Natural killer cell (primary cell): ENCODE measurements around the gene PIGO. TPM values are rescaled to one million over a fixed set of nuclear protein-coding genes. Genes with fewer than 3 reads are reported as not detected.

Experiments used
- ATAC-seq, 3 donors: fragments of 150-1000 bp in 2 of 3; fragments of 200-7000 bp in 1 of 3; cut with Tn5 transposase; 1 replicate in 1 of 3; 2 replicates in 2 of 3; pipeline ENCODE4 v1.10.0; 2021; ENCODE audit warnings: mild to moderate bottlenecking in 2 of 3, moderate library complexity in 2 of 3
- DNase-seq, 2 donors: peaks; one replicate each; pipeline versions ENCODE4 v3.0.0 to v3.0.0-alpha.2; 2013 to 2021; ENCODE audit warnings: mixed read lengths in 1 of 2
- H3K27ac ChIP-seq: one replicate; pipeline ENCODE4 v1.5.1; 2013; ENCODE audit warnings: mild to moderate bottlenecking, low read length
- H3K27me3 ChIP-seq: one replicate; pipeline ENCODE4 v1.6.1; 2013; ENCODE audit warnings: low read length; ENCODE audit not compliant: control insufficient read depth, insufficient read depth
- H3K36me3 ChIP-seq: one replicate; pipeline ENCODE4 v1.6.1; 2013; ENCODE audit warnings: low read length; ENCODE audit not compliant: control insufficient read depth, insufficient read depth
- H3K4me1 ChIP-seq: one replicate; pipeline ENCODE4 v1.6.1; 2013; ENCODE audit warnings: low read length; ENCODE audit not compliant: control insufficient read depth, insufficient read depth
- H3K4me3 ChIP-seq: one replicate; pipeline ENCODE4 v1.5.1; 2013; ENCODE audit warnings: low read length
- H3K9me3 ChIP-seq: one replicate; pipeline ENCODE4 v1.6.1; 2013; ENCODE audit warnings: low read length; ENCODE audit not compliant: control insufficient read depth, insufficient read depth
- H3K27ac Mint-ChIP-seq, 2 donors: one replicate each; pipeline ENCODE4 v1.8.0; 2022; ENCODE audit warnings: mild to moderate bottlenecking in 2 of 2, mixed read lengths in 2 of 2, moderate library complexity in 1 of 2
- H3K27me3 Mint-ChIP-seq, 2 donors: one replicate each; pipeline ENCODE4 v1.8.0; 2022; ENCODE audit warnings: low read depth in 2 of 2, mixed read lengths in 2 of 2
- H3K36me3 Mint-ChIP-seq: one replicate; pipeline ENCODE4 v1.8.0; 2022; ENCODE audit warnings: mixed read lengths
- H3K4me1 Mint-ChIP-seq, 2 donors: one replicate each; pipeline ENCODE4 v1.8.0; 2022; ENCODE audit warnings: mixed read lengths in 2 of 2
- H3K4me3 Mint-ChIP-seq: one replicate; pipeline ENCODE4 v1.8.0; 2022; ENCODE audit warnings: mild to moderate bottlenecking, moderate library complexity, mixed read lengths
- H3K9me3 Mint-ChIP-seq, 2 donors: one replicate each; pipeline ENCODE4 v1.8.0; 2022; ENCODE audit warnings: mixed read lengths in 2 of 2
- WGBS: methylation state at CpG from one replicate; pipeline ENCODE4 v1.1.7; 2013; ENCODE audit warnings: missing lambda C conversion rate; ENCODE audit not compliant: insufficient coverage; 5-methylcytosine and 5-hydroxymethylcytosine counted together
- intact Hi-C: fragments of 100-400 bp; cut with micrococcal nuclease; formaldehyde crosslinking; loops from one replicate; pipeline ENCODE4 v1.14.2; 2022
- total RNA-seq, 4 donors: library from RNA; stranded (reverse); fragments of 120-200 nt in 1 of 4; gene quantifications; one replicate each; pipeline versions ENCODE4 v1.2.3 to v1.2.4, GENCODE V29; 2013 to 2022
- TF ChIP-seq, protein P1 (sequence below): fragments of 200-600 bp; IDR thresholded peaks from one replicate; pipeline ENCODE4 v1.8.0; 2022; ENCODE audit warnings: antibody characterized with exemption

Gene PIGO
- total RNA-seq, 3 donors from 2014 or later (not counting 1 experiment from before 2014, with no cell fraction given), result 23.6 to 28.2 (median 27.7) TPM

DNA sequence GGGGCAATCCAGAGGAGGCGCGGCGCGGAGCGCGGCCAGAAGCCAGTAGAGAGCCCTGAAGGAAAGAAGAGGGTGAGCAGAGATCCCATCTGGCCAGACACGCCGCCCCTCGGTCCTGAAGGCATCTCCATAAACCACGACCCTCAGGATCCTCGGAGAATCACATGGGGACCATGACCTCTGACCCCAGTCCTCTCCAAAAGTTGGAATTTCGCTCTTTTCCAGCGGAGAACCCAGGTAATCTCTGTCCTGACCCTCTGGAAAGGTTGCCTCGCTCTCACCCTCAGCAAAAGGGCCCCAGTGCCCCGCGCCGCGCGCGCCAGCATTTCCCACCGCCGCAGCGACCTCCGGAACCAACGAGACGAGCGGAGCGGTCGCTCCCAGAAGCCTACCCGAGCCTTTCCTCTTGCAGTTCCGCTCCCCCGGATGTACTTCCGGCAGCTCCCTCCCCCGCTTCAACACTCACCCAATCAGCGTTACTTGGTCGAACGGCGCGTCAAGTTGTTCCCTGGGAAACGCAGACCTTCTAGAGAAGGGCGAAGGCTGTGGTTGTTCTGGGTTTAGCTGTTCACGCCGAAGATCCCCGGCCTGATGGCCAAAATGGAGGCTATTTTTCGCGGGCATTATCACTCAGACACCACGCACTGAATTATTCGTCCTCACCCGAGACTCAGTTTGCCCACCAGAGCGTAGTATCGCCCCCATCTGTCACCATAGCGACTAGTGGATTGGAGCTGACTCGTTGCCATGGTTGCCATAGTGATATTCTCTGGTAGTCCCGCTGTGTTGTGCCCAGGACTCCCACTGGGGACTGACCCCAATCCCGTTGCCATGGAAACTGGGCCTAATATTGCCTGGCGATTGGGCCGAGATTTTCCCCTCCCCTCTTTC lies 6.6 kb upstream of the PIGO start, which contains the start of gene STOML2:
Gene STOML2, minus strand, starts transcription at position 363 of the 891 bp plus-strand sequence. Its CDS starts 37 bp downstream, at position 326.
- DNase-seq, result peak; percentile 84 to 97
- H3K27ac ChIP-seq, result peak within 1 kb of the TSS; percentile 95
- H3K36me3 ChIP-seq, result peaks cover 52% of the 10 kb centered on the region
- Mint-ChIP-seq H3K9me3 (no peaks in the 10 kb centered on the region), H3K27ac (peak within 1 kb of the TSS; percentile 94 to 97), H3K36me3 (peaks cover 7% of the 10 kb centered on the region), H3K27me3 (no peaks in the 10 kb centered on the region), H3K4me1 (peaks cover 30 to 31% of the 10 kb centered on the region in 2 donors), H3K4me3 (peak within 1 kb of the TSS; percentile 99)
- TF ChIP-seq, protein P1, sequence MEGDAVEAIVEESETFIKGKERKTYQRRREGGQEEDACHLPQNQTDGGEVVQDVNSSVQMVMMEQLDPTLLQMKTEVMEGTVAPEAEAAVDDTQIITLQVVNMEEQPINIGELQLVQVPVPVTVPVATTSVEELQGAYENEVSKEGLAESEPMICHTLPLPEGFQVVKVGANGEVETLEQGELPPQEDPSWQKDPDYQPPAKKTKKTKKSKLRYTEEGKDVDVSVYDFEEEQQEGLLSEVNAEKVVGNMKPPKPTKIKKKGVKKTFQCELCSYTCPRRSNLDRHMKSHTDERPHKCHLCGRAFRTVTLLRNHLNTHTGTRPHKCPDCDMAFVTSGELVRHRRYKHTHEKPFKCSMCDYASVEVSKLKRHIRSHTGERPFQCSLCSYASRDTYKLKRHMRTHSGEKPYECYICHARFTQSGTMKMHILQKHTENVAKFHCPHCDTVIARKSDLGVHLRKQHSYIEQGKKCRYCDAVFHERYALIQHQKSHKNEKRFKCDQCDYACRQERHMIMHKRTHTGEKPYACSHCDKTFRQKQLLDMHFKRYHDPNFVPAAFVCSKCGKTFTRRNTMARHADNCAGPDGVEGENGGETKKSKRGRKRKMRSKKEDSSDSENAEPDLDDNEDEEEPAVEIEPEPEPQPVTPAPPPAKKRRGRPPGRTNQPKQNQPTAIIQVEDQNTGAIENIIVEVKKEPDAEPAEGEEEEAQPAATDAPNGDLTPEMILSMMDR, result no peak
- no peaks in the 10 kb centered on the region for H3K9me3 ChIP-seq
- WGBS, result 1% methylated on average over 57 of the region's 57 CpGs
- H3K4me3 ChIP-seq, result peak within 1 kb of the TSS; percentile 93
- H3K27me3 ChIP-seq, result no peaks in the 10 kb centered on the region
- intact Hi-C loops, result loop anchor here (1.0 to 2.0 kb wide), 4 partner anchors 8 to 114 kb away; partner anchors contain the start of genes DNAJB5 and VCP
- ATAC-seq, result peak; percentile 96 to 98 (median 98)
- peaks cover 19% of the 10 kb centered on the region for H3K4me1 ChIP-seq

DNA sequence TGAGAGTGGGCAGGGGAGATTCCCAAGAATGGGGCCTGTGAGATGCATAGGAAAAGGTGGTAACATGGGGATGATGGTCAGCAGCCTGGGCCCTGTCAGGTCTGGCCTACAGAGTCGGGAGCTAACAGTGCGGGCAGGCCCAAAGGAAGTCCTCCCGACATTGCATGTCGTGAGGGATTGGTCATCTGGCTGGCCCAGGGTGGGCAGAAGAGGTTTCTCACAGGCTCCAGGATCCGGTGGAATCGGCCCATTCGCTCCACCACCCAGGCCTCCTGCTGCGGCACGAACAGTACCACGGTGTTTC lies 6.0 kb upstream of the PIGO start:
- Histone ChIP-seq H3K4me3 (peak overlapping the region; percentile 93), H3K9me3 (no peaks in the 10 kb centered on the region), H3K27me3 (no peaks in the 10 kb centered on the region), H3K36me3 (peaks cover 46% of the 10 kb centered on the region), H3K27ac (peak overlapping the region; percentile 95), H3K4me1 (peaks cover 19% of the 10 kb centered on the region)
- WGBS, result 8% methylated on average over 10 of the region's 10 CpGs
- TF ChIP-seq, protein P1, result no peak
- Mint-ChIP-seq H3K4me1 (peaks cover 30 to 31% of the 10 kb centered on the region in 2 donors), H3K36me3 (peaks cover 7% of the 10 kb centered on the region), H3K27me3 (no peaks in the 10 kb centered on the region), H3K4me3 (peak overlapping the region; percentile 99), H3K27ac (peak overlapping the region; percentile 94 to 97), H3K9me3 (no peaks in the 10 kb centered on the region)
- DNase-seq (no peak), ATAC-seq (peak in 1 of 3 donors; percentile 27)
- intact Hi-C loops, result loop anchor here (2.0 kb wide), 2 partner anchors 30 to 114 kb away; partner anchors contain the start of genes DNAJB5 and VCP

DNA sequence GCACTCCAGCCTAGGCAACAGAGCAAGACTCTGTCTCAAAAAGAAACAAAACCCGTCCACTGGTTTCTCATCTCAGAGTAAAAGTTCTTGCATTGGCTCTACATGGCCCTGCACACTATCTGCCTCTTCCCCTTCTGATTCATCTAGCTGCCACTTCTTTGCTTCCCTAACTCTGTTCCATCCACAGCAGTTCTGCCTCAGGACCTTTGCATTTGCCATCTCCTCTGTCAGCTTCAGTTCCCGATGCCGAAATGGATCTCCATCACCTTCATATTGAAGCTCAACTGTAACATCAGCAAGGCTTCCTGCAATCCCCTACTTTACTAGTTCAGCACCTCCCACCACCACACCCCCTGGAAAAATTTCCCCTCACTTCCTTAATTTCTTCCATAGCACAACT lies 1.2 kb upstream of the PIGO start:
- H3K27me3 ChIP-seq, result no peaks in the 10 kb centered on the region
- no peak overlapping the region for H3K4me3 ChIP-seq
- H3K9me3 ChIP-seq, result no peaks in the 10 kb centered on the region
- Mint-ChIP-seq H3K36me3 (peaks cover 7% of the 10 kb centered on the region), H3K9me3 (no peaks in the 10 kb centered on the region), H3K27me3 (no peaks in the 10 kb centered on the region), H3K4me3 (peak overlapping the region; percentile 5), H3K4me1 (peaks cover 32 to 46% of the 10 kb centered on the region in 2 donors), H3K27ac (no peak overlapping the region)
- WGBS, result 91% methylated on average over 3 of the region's 3 CpGs
- peaks cover 24% of the 10 kb centered on the region for H3K4me1 ChIP-seq
- no peak overlapping the region for H3K27ac ChIP-seq
- TF ChIP-seq, protein P1, result no peak
- no peak for DNase-seq
- H3K36me3 ChIP-seq, result peaks cover 30% of the 10 kb centered on the region
- no peak for ATAC-seq
- intact Hi-C loops, result no loop called here
